SK-N-SH (cell line): Measurements from ENCODE around the gene MST1R. TPM values are rescaled to one million over a fixed set of nuclear protein-coding genes. Genes with fewer than 3 reads are reported as not detected.

Source experiments
- CTCF ChIA-PET: fragments of 300-600, 350-600 bp; formaldehyde crosslinking; extraction: SDS; loops from one replicate; lab custom pipeline; 2021; lab: Yijun Ruan, JAX
- POLR2A ChIA-PET: fragments of 350-600 bp; sonication (Branson Sonifier 250); formaldehyde crosslinking; extraction: SDS; loops from one replicate; lab custom pipeline; 2020; ENCODE audit warnings: antibody characterized with exemption, inconsistent platforms; lab: Yijun Ruan, JAX
- DNase-seq: peaks from one replicate; pipeline ENCODE4 v3.0.0; 2012
- H2AFZ ChIP-seq: fragments of 200-600 bp; sonication (generic); 2 replicates; pipeline ENCODE4 v1.8.1; 2016; ENCODE audit warnings: antibody characterized with exemption, mild to moderate bottlenecking, low read depth
- H3F3A ChIP-seq: fragments of 200-600 bp; sonication (generic); replicated peaks from 2 replicates; pipeline ENCODE3; 2016; ENCODE audit warnings: antibody characterized with exemption, mild to moderate bottlenecking; ENCODE audit not compliant: insufficient read depth
- H3K27ac ChIP-seq, 2 experiments: fragments of 200-500 bp in 1 of 2; fragments of 200-600 bp in 1 of 2; sonication (Bioruptor generic) in 1 of 2; sonication (generic), shearing (Covaris generic) in 1 of 2; 2 replicates each; pipeline versions ENCODE4 v1.5.1 to v1.6.1; 2014 to 2016; ENCODE audit warnings: low read depth in 2 of 2, inconsistent platforms in 1 of 2, low read length in 1 of 2, mild to moderate bottlenecking in 1 of 2, mixed read lengths in 1 of 2
- H3K27me3 ChIP-seq: fragments of 200-600 bp; sonication (generic), shearing (Covaris generic); 2 replicates; pipeline ENCODE4 v1.6.1; 2016; ENCODE audit warnings: mixed run types; ENCODE audit not compliant: insufficient read depth
- H3K36me3 ChIP-seq, 2 experiments: fragments of 200-500 bp in 1 of 2; fragments of 200-600 bp in 1 of 2; sonication (Bioruptor generic) in 1 of 2; sonication (generic) in 1 of 2; replicated peaks in 1 of 2; 2 replicates each; pipeline versions ENCODE3 to v1.5.1; 2014 to 2016; ENCODE audit warnings: low read length in 1 of 2, mild to moderate bottlenecking in 1 of 2; ENCODE audit not compliant: insufficient read depth in 2 of 2, control insufficient read depth in 1 of 2
- H3K4me1 ChIP-seq, 2 experiments: fragments of 200-500 bp in 1 of 2; fragments of 200-600 bp in 1 of 2; sonication (Bioruptor generic) in 1 of 2; sonication (generic), shearing (Covaris generic) in 1 of 2; 2 replicates each; pipeline versions ENCODE4 v1.5.1 to v1.6.1; 2014 to 2016; ENCODE audit warnings: low read depth in 1 of 2, low read length in 1 of 2, mixed run types in 1 of 2; ENCODE audit not compliant: insufficient read depth in 2 of 2, control insufficient read depth in 1 of 2
- H3K4me2 ChIP-seq: fragments of 200-600 bp; sonication (generic), shearing (Covaris generic); 2 replicates; pipeline ENCODE4 v1.6.1; 2017; ENCODE audit warnings: mixed run types
- H3K4me3 ChIP-seq, 2 experiments: fragments of 200-500 bp in 1 of 2; fragments of 200-600 bp in 1 of 2; sonication (Bioruptor generic) in 1 of 2; sonication (generic), shearing (Covaris generic) in 1 of 2; 2 replicates each; pipeline versions ENCODE4 v1.5.1 to v1.8.1; 2014 to 2016; ENCODE audit warnings: low read depth in 2 of 2, inconsistent platforms in 1 of 2, low read length in 1 of 2, mild to moderate bottlenecking in 1 of 2, mixed read lengths in 1 of 2, moderate library complexity in 1 of 2
- H3K79me2 ChIP-seq: fragments of 200-600 bp; sonication (generic); 2 replicates; pipeline ENCODE4 v1.8.1; 2017; ENCODE audit warnings: mild to moderate bottlenecking; ENCODE audit not compliant: insufficient read depth
- H3K9ac ChIP-seq: fragments of 200-600 bp; sonication (generic); 2 replicates; pipeline ENCODE4 v1.6.1; 2017; ENCODE audit warnings: mixed run types
- H3K9me2 ChIP-seq: fragments of 200-600 bp; sonication (generic); 2 replicates; pipeline ENCODE4 v1.6.1; 2017; ENCODE audit warnings: mixed run types
- H3K9me3 ChIP-seq: fragments of 200-600 bp; sonication (generic); 2 replicates; pipeline ENCODE4 v1.6.1; 2017; ENCODE audit warnings: mixed run types, mild to moderate bottlenecking, moderate library complexity
- H4K20me1 ChIP-seq: fragments of 200-600 bp; sonication (generic); 2 replicates; pipeline ENCODE4 v1.6.1; 2017; ENCODE audit warnings: mild to moderate bottlenecking, mixed run types; ENCODE audit not compliant: insufficient read depth
- CTCF ChIP-seq: fragments of 200-600 bp; sonication (generic); IDR thresholded peaks from 2 replicates; pipeline ENCODE4 v1.6.1; 2017; ENCODE audit warnings: antibody characterized with exemption, mild to moderate bottlenecking, moderate library complexity
- EZH2phosphoT487 ChIP-seq: fragments of 200-600 bp; sonication (generic); IDR thresholded peaks from 2 replicates; pipeline ENCODE4 v1.6.1; 2017; ENCODE audit warnings: low read depth, mixed run types, mild to moderate bottlenecking, antibody characterized with exemption, moderate library complexity, borderline replicate concordance
- IRF3 ChIP-seq: fragments of 150-350 bp; IDR thresholded peaks from 2 replicates; pipeline ENCODE4 v1.6.1; 2016; ENCODE audit warnings: mild to moderate bottlenecking, low read depth, low read length
- RAD21 ChIP-seq: IDR thresholded peaks from 2 replicates; pipeline ENCODE4 v1.6.1; 2012; ENCODE audit warnings: mild to moderate bottlenecking, low read length
- SMC3 ChIP-seq: IDR thresholded peaks from 2 replicates; pipeline ENCODE4 v1.6.1; 2012; ENCODE audit warnings: low read depth, low read length, improper control_type of control experiment
- USF2 ChIP-seq: fragments of 150-350 bp; IDR thresholded peaks from 2 replicates; pipeline ENCODE4 v1.6.1; 2017; ENCODE audit warnings: antibody characterized with exemption, low read length, low read depth, borderline replicate concordance
- WGBS: methylation state at CpG from one replicate; pipeline ENCODE4 v1.1.6; 2017; ENCODE audit warnings: low lambda C conversion rate; 5-methylcytosine and 5-hydroxymethylcytosine counted together
- polyA plus RNA-seq, 3 experiments: library from polyadenylated mRNA; depleted of rRNA; stranded (reverse); fragments of >200 nt; gene quantifications; 2 replicates each; pipeline ENCODE4 v1.2.3, GENCODE V29; 2012

Gene MST1R
- polyA plus RNA-seq, 1 of the 3 experiments (the other 2 are of a cell fraction) = 0.23 TPM

- H3K9me2 ChIP-seq = no peaks in the 10 kb centered on the region
- H3K9ac ChIP-seq = no peak overlapping the region
- peaks cover 0 to 48% of the 10 kb centered on the region in 2 experiments; a peak in 1 of 4 replicates for H3K4me1 ChIP-seq
- peaks cover 0 to 21% of the 10 kb centered on the region in 2 experiments for H3K36me3 ChIP-seq
- no peaks in the 10 kb centered on the region for H4K20me1 ChIP-seq
- H3K79me2 ChIP-seq = no peaks in the 10 kb centered on the region
- H3K4me2 ChIP-seq = no peak overlapping the region
- TF ChIP-seq SMC3 = peak; percentile 35; the same call in 1 of the 2 replicates
- peak; percentile 51 for TF ChIP-seq CTCF
- TF ChIP-seq IRF3 = no peak
- peak; percentile 60 for TF ChIP-seq RAD21
- TF ChIP-seq, all 33 proteins: peak for 3
- Histone ChIP-seq H2AFZ (no peak overlapping the region), H3K27me3 (no peaks in the 10 kb centered on the region), H3K9me3 (no peaks in the 10 kb centered on the region), H3K4me3 (no peak overlapping the region), H3F3A (no peaks in the 10 kb centered on the region), H3K27ac (peak overlapping the region in 1 of 2 experiments; percentile 93; a peak in 1 of 4 replicates)
- DNase-seq = no peak
- POLR2A ChIA-PET = interaction anchor here (3.9 kb wide), 1 partner anchor 37 kb away, joined by 37 read pairs; the partner anchor contains the start of gene INKA1
- CTCF ChIA-PET = interaction anchor here (0.6 to 14.6 kb wide), 10 partner anchors 8 to 96 kb away, joined by 3 to 386 read pairs (median 12); partner anchors contain the start of genes CAMKV, CDHR4, INKA1 and TRAIP
These were observed 62.5 kb downstream of the MST1R start for GRCh38 chr3:49841126-49841696.

- no peak for DNase-seq
- no peak for TF ChIP-seq EZH2phosphoT487
- TF ChIP-seq USF2 = no peak
- Histone ChIP-seq H3K27ac (peak overlapping the region in 1 of 2 experiments; percentile 93; a peak in 2 of 4 replicates), H3K36me3 (peaks cover under 1 to 18% of the 10 kb centered on the region in 2 experiments), H3K4me2 (no peak overlapping the region), H3K9ac (no peak overlapping the region), H3K9me3 (no peaks in the 10 kb centered on the region), H3K79me2 (no peaks in the 10 kb centered on the region), H2AFZ (no peak overlapping the region), H3F3A (no peaks in the 10 kb centered on the region), H4K20me1 (no peaks in the 10 kb centered on the region), H3K4me3 (no peak overlapping the region), H3K27me3 (no peaks in the 10 kb centered on the region), H3K9me2 (no peaks in the 10 kb centered on the region), H3K4me1 (peaks cover 0 to 48% of the 10 kb centered on the region in 2 experiments; a peak in 1 of 4 replicates)
- ChIA-PET POLR2A (interaction anchor here (3.9 kb wide), 1 partner anchor 36 kb away, joined by 37 read pairs; the partner anchor contains the start of gene INKA1), CTCF (interaction anchor here (0.6 to 14.6 kb wide), 11 partner anchors 8 to 120 kb away, joined by 3 to 386 read pairs (median 16); partner anchors contain the start of genes AMIGO3, CAMKV, CDHR4 and INKA1)
- WGBS = 67% methylated on average over 1 of the region's 2 CpGs
These were observed 63.3 kb downstream of the MST1R start for GRCh38 chr3:49840388-49840787.
